Jurkat, Clone E6-1 (cell line): ENCODE measurements around the gene DGCR2.

ENCODE experiments used
- DNase-seq: peaks from one replicate; pipeline ENCODE4 v3.0.0-alpha.2; 2011; ENCODE audit warnings: low read depth, low spot score
- H3K4me3 ChIP-seq: 2 replicates; pipeline ENCODE4 v1.5.1; 2011; ENCODE audit warnings: mild to moderate bottlenecking, low read length, control low read depth, moderate library complexity

DGCR2 gene

GRCh38 chr22:19147195-19147780, 25.1 kb upstream of the DGCR2 start:
- no peak overlapping the region for H3K4me3 ChIP-seq
- DNase-seq, result no peak

DNA sequence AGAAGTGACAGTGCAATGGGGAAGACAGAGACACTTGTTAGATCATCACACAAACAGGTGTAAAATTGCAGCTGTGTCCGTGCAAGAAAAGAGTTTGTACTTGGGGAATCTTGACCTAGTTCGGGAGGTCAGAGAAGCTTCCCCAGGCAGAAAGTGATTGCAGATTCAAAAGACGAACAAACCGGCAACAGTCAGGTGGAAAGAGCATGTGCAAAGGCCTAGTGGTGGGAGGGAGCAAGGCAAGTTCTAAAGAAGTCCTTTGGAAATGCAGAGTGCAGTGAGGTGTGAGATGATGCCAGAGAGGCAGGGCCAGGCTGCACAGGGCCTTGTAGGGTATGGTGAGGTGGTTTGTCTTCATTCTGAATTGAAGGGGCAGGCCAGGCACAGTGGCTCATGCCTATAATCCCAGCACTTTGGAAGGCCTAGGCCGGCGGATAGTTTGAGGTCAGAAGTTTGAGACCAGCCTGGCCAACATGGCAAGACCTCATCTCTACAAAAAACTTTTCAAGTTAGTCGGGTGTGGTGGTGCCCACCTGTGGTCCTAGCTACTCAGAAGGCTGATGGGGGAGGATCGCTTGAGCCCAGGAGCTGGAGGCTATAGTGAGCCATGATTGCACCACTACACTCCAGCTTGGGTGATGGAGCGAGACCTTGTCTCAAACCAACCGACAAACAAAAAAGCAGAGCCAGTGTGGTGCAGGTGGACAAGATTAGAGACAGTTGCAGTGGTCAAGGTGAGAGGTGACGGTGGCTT, 24.2 kb upstream of the DGCR2 start:
- H3K4me3 ChIP-seq, result no peak overlapping the region
- DNase-seq, result peak; percentile 39

DNA sequence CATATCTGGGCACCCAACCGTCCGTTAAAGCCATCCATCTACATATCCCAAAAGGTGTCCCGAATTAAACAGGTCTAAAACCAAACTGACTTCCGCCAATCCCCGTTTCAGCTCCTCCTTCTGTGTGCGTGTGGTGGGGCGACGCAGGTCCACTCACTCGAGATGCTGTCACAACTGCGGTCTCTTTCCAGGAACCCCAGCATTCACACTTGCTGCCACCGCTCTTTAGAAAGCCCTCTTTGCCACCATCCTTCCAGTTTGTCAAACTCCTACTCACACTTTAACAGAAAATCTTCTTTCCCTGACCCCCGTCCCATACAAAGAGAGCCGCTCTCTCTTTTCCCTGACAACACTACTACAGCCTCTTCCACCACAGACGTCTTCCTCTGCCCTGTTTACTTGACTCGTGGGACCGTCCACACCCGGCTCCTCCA, 21.8 kb upstream of the DGCR2 start:
- peak overlapping the region; percentile 80 for H3K4me3 ChIP-seq
- DNase-seq, result no peak

DNA sequence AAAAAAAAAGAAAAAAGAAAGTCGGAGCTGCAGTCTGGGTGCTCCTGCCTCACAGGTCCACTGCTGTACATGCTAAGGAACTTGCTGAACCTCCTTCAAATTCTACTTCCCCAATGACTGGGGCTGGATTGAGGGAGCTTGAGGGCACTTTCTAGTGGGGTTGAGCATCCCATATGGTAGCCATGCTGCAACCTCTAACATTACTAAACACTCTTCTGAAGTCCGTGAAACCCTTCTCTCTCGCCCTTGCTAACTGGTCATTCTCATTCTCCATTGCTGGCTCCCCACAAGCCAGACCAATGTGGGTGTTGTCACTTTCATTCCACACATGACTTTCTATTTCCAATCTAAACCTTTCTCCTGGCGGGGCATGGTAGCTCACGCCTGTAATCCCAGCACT, 21.0 kb upstream of the DGCR2 start:
- peak overlapping the region; percentile 80; the same call in 1 of the 2 replicates for H3K4me3 ChIP-seq
- DNase-seq, result no peak

GRCh38 chr22:19142394-19142793, 20.2 kb upstream of the DGCR2 start:
- no peak for DNase-seq
- no peak overlapping the region for H3K4me3 ChIP-seq

- H3K4me3 ChIP-seq, result no peak overlapping the region
- no peak for DNase-seq
Observed at GRCh38 chr22:19139974-19140373, 17.8 kb upstream of the DGCR2 start.

- DNase-seq, result no peak
Observed at GRCh38 chr22:19139001-19139356, 16.8 kb upstream of the DGCR2 start.

DNA sequence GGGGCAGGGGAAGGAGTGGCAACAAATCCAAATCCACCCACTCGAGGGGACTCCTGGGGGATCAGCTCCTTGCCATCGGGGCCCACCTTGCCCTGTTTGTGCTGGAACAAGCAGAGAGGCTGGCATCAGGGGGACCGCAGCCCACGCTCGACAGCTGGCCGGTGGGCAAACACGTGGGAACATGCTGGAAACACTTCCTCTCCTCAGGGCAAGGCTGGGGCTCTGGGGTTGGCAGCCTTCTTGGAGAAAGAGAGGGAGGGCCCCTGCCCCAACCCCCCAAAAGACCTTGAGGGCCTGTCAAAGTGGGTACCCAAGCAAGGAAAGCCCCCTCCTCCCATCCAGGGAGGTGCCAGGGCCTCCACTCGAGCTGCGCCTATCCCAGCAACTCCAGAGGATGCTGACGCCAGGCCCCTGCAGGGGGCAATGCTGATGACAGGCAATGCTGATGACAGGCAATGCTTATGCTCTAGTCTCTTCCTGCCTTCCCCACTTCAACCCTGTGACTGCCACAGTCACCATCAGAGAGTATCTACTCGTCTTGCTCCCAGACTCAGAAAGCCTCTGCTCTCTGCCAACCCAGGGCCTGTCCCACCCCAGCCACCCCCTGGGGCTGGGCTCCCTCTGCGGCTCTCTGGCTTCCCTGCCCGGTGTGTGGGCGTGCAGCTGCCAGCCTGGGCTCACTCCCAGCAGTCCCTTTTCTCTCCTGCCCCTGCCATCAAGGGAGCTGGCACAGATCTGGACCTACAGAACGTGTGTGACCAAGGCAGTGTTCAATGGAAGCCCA, 16.2 kb upstream of the DGCR2 start:
- H3K4me3 ChIP-seq, result no peak overlapping the region
- DNase-seq, result no peak

More at GRCh38 chr22:19139001-19139356, 16.8 kb upstream of the DGCR2 start:
- no peak overlapping the region for H3K4me3 ChIP-seq

DNA sequence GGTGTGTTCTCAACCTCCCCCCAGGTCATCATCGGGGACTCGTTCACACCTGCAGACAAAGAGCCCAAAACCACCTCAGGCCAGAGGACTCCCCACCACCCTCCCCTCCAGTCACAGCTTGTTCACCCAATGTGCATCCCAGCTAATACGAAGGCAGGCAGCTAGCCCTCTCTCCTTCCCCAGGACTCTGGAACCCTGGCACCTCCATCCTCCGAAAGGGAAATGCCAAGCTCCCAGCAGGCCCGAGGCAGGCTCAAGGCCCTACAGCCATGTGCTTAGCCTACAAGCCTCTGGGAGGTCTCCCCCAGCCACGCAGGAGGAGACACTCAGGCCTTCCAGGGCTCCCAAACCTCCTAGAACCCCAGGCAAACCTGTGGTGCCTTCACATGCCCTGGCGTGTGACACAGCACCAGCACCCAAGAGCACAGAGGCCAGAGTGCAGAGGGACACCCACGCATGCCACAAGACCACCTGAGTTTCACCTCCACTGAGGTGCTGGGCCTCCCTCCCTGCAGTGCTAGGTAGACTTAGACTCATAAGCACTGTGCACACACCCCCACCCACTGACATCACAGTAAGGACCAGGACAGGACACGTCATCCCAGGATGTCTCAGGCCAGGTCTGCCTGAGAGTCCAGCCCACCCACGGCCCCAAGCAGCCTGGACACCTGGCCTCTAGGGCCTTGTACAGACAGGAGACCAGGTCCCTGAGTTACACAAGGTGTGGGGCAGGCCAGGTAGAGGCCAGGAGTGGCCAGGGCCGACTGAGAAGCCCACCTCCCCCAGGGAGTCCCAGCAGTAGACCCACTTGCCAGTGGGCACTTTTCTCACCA, 15.4 kb upstream of the DGCR2 start:
- no peak for DNase-seq
- H3K4me3 ChIP-seq, result no peak overlapping the region

DNA sequence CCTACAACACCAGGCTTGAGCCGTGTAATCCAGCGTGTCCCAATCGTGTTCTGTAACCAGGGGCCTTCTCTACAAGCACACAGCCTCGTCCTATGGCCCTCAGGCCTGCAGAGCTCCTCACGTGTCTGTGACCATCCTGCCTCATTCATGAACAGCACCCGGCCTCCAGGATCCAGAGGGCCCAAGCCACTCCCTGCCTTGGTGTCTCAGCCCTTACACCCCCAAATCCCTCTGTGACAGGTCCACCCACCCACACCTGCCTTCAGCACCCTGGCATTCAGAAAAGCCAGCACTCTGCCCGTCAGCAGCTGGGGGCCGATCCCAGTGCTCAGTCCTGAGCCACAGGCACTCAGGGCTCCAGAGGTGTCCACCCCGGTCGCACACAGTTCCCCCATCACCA, 14.7 kb upstream of the DGCR2 start:
- H3K4me3 ChIP-seq, result no peak overlapping the region
- DNase-seq, result no peak

- no peak for DNase-seq
- H3K4me3 ChIP-seq, result no peak overlapping the region
Observed at GRCh38 chr22:19134874-19135273, 12.7 kb upstream of the DGCR2 start.

GRCh38 chr22:19134176-19134831, 12.1 kb upstream of the DGCR2 start:
- no peak overlapping the region for H3K4me3 ChIP-seq

GRCh38 chr22:19133561-19133960, 11.3 kb upstream of the DGCR2 start:
- H3K4me3 ChIP-seq, result no peak overlapping the region
- no peak for DNase-seq

More at GRCh38 chr22:19134176-19134831, 12.1 kb upstream of the DGCR2 start:
- no peak for DNase-seq

- no peak for DNase-seq
- H3K4me3 ChIP-seq, result no peak overlapping the region
Observed at GRCh38 chr22:19132693-19133400, 10.6 kb upstream of the DGCR2 start.

DNA sequence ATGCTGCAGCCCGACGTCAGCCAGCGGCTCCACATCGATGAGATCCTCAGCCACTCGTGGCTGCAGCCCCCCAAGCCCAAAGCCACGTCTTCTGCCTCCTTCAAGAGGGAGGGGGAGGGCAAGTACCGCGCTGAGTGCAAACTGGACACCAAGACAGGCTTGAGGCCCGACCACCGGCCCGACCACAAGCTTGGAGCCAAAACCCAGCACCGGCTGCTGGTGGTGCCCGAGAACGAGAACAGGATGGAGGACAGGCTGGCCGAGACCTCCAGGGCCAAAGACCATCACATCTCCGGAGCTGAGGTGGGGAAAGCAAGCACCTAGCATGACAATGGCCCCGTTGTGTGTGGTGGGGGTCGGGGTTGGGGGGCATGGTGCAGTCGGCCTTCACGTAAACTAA, 9.9 kb upstream of the DGCR2 start:
- DNase-seq, result no peak
- H3K4me3 ChIP-seq, result no peak overlapping the region

GRCh38 chr22:19131685-19132015, 9.4 kb upstream of the DGCR2 start:
- no peak for DNase-seq
- no peak overlapping the region for H3K4me3 ChIP-seq

- DNase-seq, result no peak
- no peak within 1 kb of the TSS for H3K4me3 ChIP-seq
Observed at GRCh38 chr22:19130959-19131684, 8.9 kb upstream of the DGCR2 start, which contains the start of gene TSSK2. Gene TSSK2 (plus strand): TSS chr22:19131308. CDS start chr22:19131400, 92 bp downstream.

GRCh38 chr22:19129871-19130270, 7.7 kb upstream of the DGCR2 start:
- DNase-seq, result no peak

More at GRCh38 chr22:19129871-19130270, 7.7 kb upstream of the DGCR2 start:
- H3K4me3 ChIP-seq, result no peak overlapping the region
